Loucy (cell line): ENCODE measurements around the gene NDC1.
"Not testable (repeated sequence)": the region's sequence is repeated elsewhere in the genome, so short reads cannot be mapped to it uniquely, and the experiment has no call there.

Experiments used
- EZH2phosphoT487 ChIP-seq: fragments of 200-600 bp; IDR thresholded peaks from 2 replicates; pipeline ENCODE4 v1.6.1; 2018; ENCODE audit warnings: antibody characterized with exemption, mild to moderate bottlenecking, moderate library complexity, borderline replicate concordance
- TF ChIP-seq, protein P1 (sequence below): fragments of 200-600 bp; sonication (generic); conservative IDR thresholded peaks from 2 replicates; pipeline ENCODE4 v1.5.1; 2014; ENCODE audit warnings: mild to moderate bottlenecking, antibody characterized with exemption, low read length

DNA sequence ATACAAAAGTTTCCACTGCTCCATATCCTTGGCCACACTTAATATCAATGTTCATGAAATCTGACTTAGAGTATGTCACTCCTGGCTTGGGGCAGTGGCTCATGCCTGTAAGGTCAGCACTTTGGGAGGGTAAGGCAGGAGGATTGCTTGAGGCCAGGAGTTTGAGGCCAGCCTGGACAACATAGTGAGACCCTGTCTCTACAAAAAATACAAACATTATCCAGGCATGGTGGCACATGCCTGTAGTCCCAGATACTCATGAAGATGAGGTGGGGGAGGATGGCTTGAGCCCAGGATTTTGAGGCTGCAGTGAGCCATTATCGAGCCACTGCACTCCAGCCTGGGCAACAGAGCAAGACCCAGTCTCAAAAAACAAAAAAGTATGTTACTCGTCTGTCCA is 37.1 kb upstream of the NDC1 start:
- TF ChIP-seq, protein P1, sequence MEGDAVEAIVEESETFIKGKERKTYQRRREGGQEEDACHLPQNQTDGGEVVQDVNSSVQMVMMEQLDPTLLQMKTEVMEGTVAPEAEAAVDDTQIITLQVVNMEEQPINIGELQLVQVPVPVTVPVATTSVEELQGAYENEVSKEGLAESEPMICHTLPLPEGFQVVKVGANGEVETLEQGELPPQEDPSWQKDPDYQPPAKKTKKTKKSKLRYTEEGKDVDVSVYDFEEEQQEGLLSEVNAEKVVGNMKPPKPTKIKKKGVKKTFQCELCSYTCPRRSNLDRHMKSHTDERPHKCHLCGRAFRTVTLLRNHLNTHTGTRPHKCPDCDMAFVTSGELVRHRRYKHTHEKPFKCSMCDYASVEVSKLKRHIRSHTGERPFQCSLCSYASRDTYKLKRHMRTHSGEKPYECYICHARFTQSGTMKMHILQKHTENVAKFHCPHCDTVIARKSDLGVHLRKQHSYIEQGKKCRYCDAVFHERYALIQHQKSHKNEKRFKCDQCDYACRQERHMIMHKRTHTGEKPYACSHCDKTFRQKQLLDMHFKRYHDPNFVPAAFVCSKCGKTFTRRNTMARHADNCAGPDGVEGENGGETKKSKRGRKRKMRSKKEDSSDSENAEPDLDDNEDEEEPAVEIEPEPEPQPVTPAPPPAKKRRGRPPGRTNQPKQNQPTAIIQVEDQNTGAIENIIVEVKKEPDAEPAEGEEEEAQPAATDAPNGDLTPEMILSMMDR, result not testable (repeated sequence)
- TF ChIP-seq EZH2phosphoT487, result not testable (repeated sequence)
